NOMO-1 (cell line): ENCODE measurements around the gene ITPR3.

Source experiments
- DNase-seq, 2 experiments: peaks; one replicate each; lab custom pipeline; 2025; ENCODE audit not compliant: unreplicated experiment in 2 of 2; lab: John Stamatoyannopoulos, UW

The ITPR3 gene

GRCh38 chr6:33664506-33665057, 43.5 kb downstream of the ITPR3 start:
- no peak for DNase-seq

GRCh38 chr6:33665957-33666356, 44.8 kb downstream of the ITPR3 start:
- no peak for DNase-seq

GRCh38 chr6:33667072-33667471, 46.0 kb downstream of the ITPR3 start:
- no peak for DNase-seq

GRCh38 chr6:33667776-33668175, 46.7 kb downstream of the ITPR3 start:
- no peak for DNase-seq

GRCh38 chr6:33668328-33668727, 47.2 kb downstream of the ITPR3 start:
- no peak for DNase-seq

- no peak for DNase-seq
These were observed 47.8 kb downstream of the ITPR3 start for GRCh38 chr6:33668914-33669313.

- DNase-seq = no peak
These were observed 49.1 kb downstream of the ITPR3 start for GRCh38 chr6:33670086-33670660.

- no peak for DNase-seq
These were observed 50.0 kb downstream of the ITPR3 start for GRCh38 chr6:33670971-33671743.

GRCh38 chr6:33671744-33672072, 50.6 kb downstream of the ITPR3 start:
- no peak for DNase-seq

- DNase-seq = peak in 1 of 2 experiments; percentile 2
These were observed 51.7 kb downstream of the ITPR3 start for GRCh38 chr6:33672808-33673207.

- DNase-seq = no peak
These were observed 52.7 kb downstream of the ITPR3 start for GRCh38 chr6:33673851-33674250.

GRCh38 chr6:33675968-33676367, 54.8 kb downstream of the ITPR3 start:
- no peak for DNase-seq

GRCh38 chr6:33676416-33677142, 55.5 kb downstream of the ITPR3 start:
- DNase-seq = no peak

GRCh38 chr6:33677143-33677660, 56.1 kb downstream of the ITPR3 start:
- no peak for DNase-seq

GRCh38 chr6:33677689-33678088, 56.6 kb downstream of the ITPR3 start:
- DNase-seq = no peak

GRCh38 chr6:33678233-33678931, 57.3 kb downstream of the ITPR3 start:
- no peak for DNase-seq

- no peak for DNase-seq
These were observed 57.9 kb downstream of the ITPR3 start for GRCh38 chr6:33678932-33679490.

GRCh38 chr6:33679761-33680160, 58.6 kb downstream of the ITPR3 start:
- no peak for DNase-seq

GRCh38 chr6:33682341-33682740, 61.2 kb downstream of the ITPR3 start:
- no peak for DNase-seq

GRCh38 chr6:33683051-33683571, 62.0 kb downstream of the ITPR3 start:
- DNase-seq = no peak
